AG04449 (cell line): ENCODE data around the gene SH2D4B.

Experiments
- CTCF ChIA-PET: fragments of 350-600 bp; formaldehyde crosslinking; extraction: SDS; loops from one replicate; lab custom pipeline; 2021; ENCODE audit warnings: antibody characterized with exemption; lab: Yijun Ruan, JAX
- POLR2A ChIA-PET: fragments of 400-600, 350-600 bp; formaldehyde crosslinking; extraction: SDS; loops from one replicate; lab custom pipeline; 2020; ENCODE audit warnings: antibody characterized with exemption, inconsistent platforms; lab: Yijun Ruan, JAX
- DNase-seq: peaks from one replicate; pipeline ENCODE4 v3.0.0-alpha.2; 2010; ENCODE audit warnings: low read depth, low spot score
- H3K4me3 ChIP-seq: 2 replicates; pipeline ENCODE4 v1.5.1; 2011; ENCODE audit warnings: low read depth, mild to moderate bottlenecking, control low read depth, low read length
- TF ChIP-seq, protein P1 (sequence below): IDR thresholded peaks from one replicate; pipeline ENCODE4 v1.5.1; 2011; ENCODE audit warnings: mild to moderate bottlenecking, moderate library complexity, low read length, control low read depth, inconsistent platforms; ENCODE audit not compliant: insufficient read depth; ENCODE audit errors: missing control alignments

SH2D4B gene

DNA sequence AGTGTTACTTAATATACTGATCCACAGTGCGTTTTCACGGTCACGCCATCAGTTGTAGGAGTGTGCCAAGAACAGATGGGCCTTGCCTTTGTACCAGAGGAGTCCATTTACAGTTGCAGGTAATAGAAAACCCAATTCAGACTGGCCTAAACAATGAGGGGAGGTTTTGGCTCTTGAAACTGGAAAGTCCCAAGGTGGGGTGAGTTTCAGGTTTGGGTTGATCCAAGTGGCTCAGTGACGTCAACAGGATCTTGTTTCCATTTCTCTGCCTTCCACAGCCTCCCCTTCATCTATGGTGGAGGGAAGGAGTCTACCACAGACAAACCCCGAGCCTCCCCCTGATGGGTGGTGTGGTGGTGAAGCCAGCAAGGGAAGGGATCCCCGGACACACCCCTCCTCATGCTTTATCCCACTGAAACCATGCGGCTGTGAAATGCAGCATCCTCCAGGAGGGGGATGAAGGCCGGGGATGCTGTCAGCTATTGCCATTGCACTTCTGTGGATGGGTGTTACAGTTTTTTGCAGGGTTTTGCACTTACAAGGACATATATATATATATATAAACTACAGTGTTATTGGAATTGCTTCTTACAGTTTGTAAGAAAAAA lies 14.8 kb upstream of the SH2D4B start:
- ChIA-PET CTCF (no interaction called here), POLR2A (no interaction called here)
- TF ChIP-seq, protein P1, sequence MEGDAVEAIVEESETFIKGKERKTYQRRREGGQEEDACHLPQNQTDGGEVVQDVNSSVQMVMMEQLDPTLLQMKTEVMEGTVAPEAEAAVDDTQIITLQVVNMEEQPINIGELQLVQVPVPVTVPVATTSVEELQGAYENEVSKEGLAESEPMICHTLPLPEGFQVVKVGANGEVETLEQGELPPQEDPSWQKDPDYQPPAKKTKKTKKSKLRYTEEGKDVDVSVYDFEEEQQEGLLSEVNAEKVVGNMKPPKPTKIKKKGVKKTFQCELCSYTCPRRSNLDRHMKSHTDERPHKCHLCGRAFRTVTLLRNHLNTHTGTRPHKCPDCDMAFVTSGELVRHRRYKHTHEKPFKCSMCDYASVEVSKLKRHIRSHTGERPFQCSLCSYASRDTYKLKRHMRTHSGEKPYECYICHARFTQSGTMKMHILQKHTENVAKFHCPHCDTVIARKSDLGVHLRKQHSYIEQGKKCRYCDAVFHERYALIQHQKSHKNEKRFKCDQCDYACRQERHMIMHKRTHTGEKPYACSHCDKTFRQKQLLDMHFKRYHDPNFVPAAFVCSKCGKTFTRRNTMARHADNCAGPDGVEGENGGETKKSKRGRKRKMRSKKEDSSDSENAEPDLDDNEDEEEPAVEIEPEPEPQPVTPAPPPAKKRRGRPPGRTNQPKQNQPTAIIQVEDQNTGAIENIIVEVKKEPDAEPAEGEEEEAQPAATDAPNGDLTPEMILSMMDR: no peak
- H3K4me3 ChIP-seq: no peak overlapping the region
- no peak for DNase-seq

DNA sequence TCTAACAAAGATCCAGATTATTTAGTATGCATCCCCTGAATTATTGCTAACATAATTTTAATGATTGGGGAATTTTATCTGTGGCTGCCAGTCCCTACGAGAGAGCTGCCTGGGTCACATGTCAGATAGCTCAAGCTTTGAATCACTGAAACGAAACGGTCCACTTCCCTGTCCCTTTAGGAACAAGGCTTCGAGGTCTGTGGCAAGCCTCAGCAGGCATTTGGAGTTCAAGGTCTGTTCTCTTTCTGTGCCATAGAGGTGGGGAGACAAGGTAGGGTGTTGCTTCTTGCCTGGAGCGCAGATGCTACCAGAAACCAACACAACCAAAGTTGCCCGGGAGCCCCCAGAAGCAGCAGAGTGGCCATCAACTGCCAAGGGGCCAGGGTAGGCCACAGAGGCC lies 13.9 kb upstream of the SH2D4B start:
- TF ChIP-seq, protein P1: no peak
- no peak overlapping the region for H3K4me3 ChIP-seq
- CTCF ChIA-PET: no interaction called here
- POLR2A ChIA-PET: no interaction called here
- no peak for DNase-seq

DNA sequence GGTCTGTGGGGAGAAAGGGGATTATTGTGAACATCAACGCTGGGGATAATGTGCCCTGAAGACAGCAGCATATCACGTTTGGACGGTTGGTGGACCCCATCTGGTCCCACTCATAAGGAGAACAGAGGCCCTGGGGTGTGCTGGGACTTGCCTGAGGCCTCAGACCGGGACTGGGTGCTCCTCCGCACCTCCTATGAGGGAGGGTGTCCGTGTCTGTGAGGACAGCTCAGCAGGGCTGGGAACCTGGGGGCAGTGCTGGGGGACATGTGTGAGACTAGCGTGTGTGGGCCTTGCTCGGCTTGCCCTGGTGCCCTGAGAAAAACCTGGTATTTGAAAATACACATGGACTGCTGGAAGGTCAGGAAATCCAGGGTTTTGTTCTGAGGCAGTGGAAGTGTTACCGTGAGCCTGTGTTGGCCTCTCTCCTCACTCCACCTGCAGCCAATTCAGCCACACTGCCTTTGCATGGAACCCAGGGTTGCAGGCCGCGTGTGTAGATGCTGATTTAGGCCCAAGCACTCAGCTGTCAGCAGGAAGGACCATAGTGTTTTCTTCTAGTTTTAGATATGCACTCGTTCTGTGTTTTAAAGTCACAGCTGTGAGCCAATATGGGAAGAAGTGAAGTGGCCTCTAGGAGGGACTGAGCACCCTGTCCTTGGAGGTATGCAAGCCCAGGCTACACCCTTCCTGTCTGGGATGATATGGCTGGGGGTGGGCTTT lies 13.4 kb upstream of the SH2D4B start:
- POLR2A ChIA-PET: interaction anchor here (0.7 kb wide), 1 partner anchor 54 kb away, joined by 3 read pairs; no protein-coding TSS in a partner anchor
- DNase-seq: no peak
- TF ChIP-seq, protein P1: no peak
- CTCF ChIA-PET: interaction anchor here (0.8 to 0.9 kb wide), 2 partner anchors 10 to 16 kb away, joined by 3 to 4 read pairs; no protein-coding TSS in a partner anchor
- H3K4me3 ChIP-seq: no peak overlapping the region

DNA sequence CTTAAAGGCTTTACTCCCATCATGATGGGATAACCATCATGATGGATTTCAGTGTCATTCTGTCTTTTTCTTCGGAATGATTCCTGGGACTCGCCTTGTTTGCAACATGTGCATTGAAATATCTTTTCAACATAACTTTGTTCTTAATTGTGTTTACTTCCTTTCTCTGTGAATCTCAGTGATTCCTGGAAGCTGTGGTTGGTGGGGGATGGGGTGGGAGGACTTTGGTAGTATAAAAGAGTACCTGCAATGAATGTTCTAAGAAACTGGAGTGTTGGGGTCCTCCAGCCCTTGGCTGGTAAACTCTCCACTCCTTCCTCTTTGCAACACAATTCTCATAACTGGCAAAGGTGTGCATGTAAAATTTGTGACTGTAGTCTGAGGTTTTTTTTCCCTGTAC lies 11.5 kb upstream of the SH2D4B start:
- ChIA-PET POLR2A (no interaction called here), CTCF (interaction anchor here (1.0 to 1.8 kb wide), 2 partner anchors 21 to 81 kb away, joined by 3 to 11 read pairs; no protein-coding TSS in a partner anchor)
- DNase-seq: no peak
- TF ChIP-seq, protein P1: no peak
- H3K4me3 ChIP-seq: no peak overlapping the region

DNA sequence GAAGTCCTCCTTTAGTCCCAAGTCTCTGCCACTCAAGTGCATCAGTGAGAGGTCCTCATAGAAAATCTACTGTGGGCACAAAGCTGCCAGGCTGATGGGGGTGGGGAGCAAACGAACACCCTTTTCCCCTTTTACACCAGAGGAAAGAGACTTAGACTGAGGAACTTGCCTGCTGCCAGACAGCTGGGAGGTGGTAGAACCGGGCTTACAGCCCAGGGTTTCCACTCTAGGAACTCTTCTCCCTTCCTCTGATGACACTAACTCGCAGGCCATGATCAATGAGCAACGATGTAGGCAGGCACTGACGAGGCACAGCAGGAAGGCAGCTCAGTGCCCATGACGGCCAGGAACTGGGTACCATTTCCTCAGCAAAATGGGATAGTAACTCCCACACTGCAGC lies 11.0 kb upstream of the SH2D4B start:
- CTCF ChIA-PET: interaction anchor here (1.0 to 1.8 kb wide), 2 partner anchors 21 to 82 kb away, joined by 3 to 11 read pairs; no protein-coding TSS in a partner anchor
- H3K4me3 ChIP-seq: no peak overlapping the region
- POLR2A ChIA-PET: no interaction called here
- TF ChIP-seq, protein P1: no peak
- DNase-seq: no peak

DNA sequence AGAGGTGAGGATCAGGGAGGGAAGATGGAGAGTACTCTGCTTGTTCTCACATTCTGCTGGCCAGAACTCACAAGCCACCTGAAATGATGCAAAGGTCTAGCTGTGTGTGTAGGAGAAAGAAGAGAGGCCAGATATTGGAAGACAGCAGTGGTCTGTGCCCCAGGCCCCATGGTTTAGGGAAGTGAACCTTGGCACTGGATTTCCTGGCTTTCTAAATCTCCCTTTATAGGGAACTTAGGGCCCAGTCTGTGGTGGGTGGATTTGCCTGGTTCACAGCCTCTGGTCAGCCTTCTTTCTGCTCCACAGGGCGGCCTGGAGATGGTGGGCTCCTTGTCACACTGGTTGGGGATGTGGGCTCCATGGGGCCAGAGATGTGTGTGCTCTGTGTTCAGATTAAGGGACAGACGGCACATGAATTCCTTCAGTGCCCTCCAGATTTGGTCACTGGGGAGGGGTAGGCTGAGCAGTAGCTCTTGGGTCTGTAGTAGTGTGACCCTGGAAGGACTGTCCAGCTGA lies 9.5 kb upstream of the SH2D4B start:
- no peak overlapping the region for H3K4me3 ChIP-seq
- ChIA-PET POLR2A (no interaction called here), CTCF (interaction anchor here (1.5 to 1.6 kb wide), 3 partner anchors 68 to 85 kb away, joined by 3 to 5 read pairs (median 3); no protein-coding TSS in a partner anchor)
- TF ChIP-seq, protein P1: no peak
- DNase-seq: no peak
